Measurements from ENCODE around the gene HOXD3. TPM values are rescaled to one million over a fixed set of nuclear protein-coding genes. Genes with fewer than 3 reads are reported as not detected.

The HOXD3 gene
- total RNA-seq, 1 donor from 2014 or later = not detected

GRCh38 chr2:176186024-176186423 is 28.9 kb downstream of the HOXD3 start:
- Mint-ChIP-seq H3K27ac (ENCODE audit: unreplicated experiment) (no peak overlapping the region), H3K9me3 (ENCODE audit: low read depth) (peaks cover 10% of the 10 kb centered on the region), H3K27me3 (ENCODE audit: low read depth) (peaks cover 63% of the 10 kb centered on the region), H3K4me1 (ENCODE audit: low read depth) (peaks cover 17% of the 10 kb centered on the region), H3K36me3 (ENCODE audit: low read depth) (peaks cover 2% of the 10 kb centered on the region), H3K4me3 (ENCODE audit: unreplicated experiment) (no peak overlapping the region)
- TF ChIP-seq CTCF (IDR thresholded peaks at IDR 0.05) = no peak
- no peak for DNase-seq (ENCODE audit: low spot score)

GRCh38 chr2:176187200-176187898 is 30.2 kb downstream of the HOXD3 start:
- no peak for DNase-seq (ENCODE audit: low spot score)

GRCh38 chr2:176187899-176188773 is 31.0 kb downstream of the HOXD3 start, which contains the start of gene HOXD1:
Gene HOXD1 (plus strand): TSS chr2:176188668. CDS start chr2:176188802, 134 bp downstream.
- H3K4me1 Mint-ChIP-seq (ENCODE audit: low read depth) = peaks cover 17% of the 10 kb centered on the region
- peaks cover 72% of the 10 kb centered on the region for H3K27me3 Mint-ChIP-seq (ENCODE audit: low read depth)
- H3K4me3 Mint-ChIP-seq (ENCODE audit: unreplicated experiment) = peak within 1 kb of the TSS; percentile 62
- no peak for TF ChIP-seq CTCF (IDR thresholded peaks at IDR 0.05)
- H3K27ac Mint-ChIP-seq (ENCODE audit: unreplicated experiment) = no peak within 1 kb of the TSS
- H3K9me3 Mint-ChIP-seq (ENCODE audit: low read depth) = peaks cover 10% of the 10 kb centered on the region
- DNase-seq (ENCODE audit: low spot score) = no peak
- H3K36me3 Mint-ChIP-seq (ENCODE audit: low read depth) = peaks cover 2% of the 10 kb centered on the region

More at GRCh38 chr2:176187200-176187898, 30.2 kb downstream of the HOXD3 start:
- Mint-ChIP-seq H3K36me3 (ENCODE audit: low read depth) (peaks cover 2% of the 10 kb centered on the region), H3K27me3 (ENCODE audit: low read depth) (peaks cover 72% of the 10 kb centered on the region), H3K4me3 (ENCODE audit: unreplicated experiment) (peak overlapping the region; percentile 62), H3K27ac (ENCODE audit: unreplicated experiment) (no peak overlapping the region), H3K9me3 (ENCODE audit: low read depth) (peaks cover 10% of the 10 kb centered on the region), H3K4me1 (ENCODE audit: low read depth) (peaks cover 17% of the 10 kb centered on the region)
- TF ChIP-seq CTCF (IDR thresholded peaks at IDR 0.05) = no peak

GRCh38 chr2:176188774-176189680 is 31.9 kb downstream of the HOXD3 start:
- H3K4me3 Mint-ChIP-seq (ENCODE audit: unreplicated experiment) = peak overlapping the region; percentile 25
- H3K9me3 Mint-ChIP-seq (ENCODE audit: low read depth) = peaks cover 10% of the 10 kb centered on the region
- H3K27ac Mint-ChIP-seq (ENCODE audit: unreplicated experiment) = no peak overlapping the region
- no peak for DNase-seq (ENCODE audit: low spot score)
- peaks cover 72% of the 10 kb centered on the region for H3K27me3 Mint-ChIP-seq (ENCODE audit: low read depth)
- H3K4me1 Mint-ChIP-seq (ENCODE audit: low read depth) = peaks cover 17% of the 10 kb centered on the region
- no peak for TF ChIP-seq CTCF (IDR thresholded peaks at IDR 0.05)
- peaks cover 2% of the 10 kb centered on the region for H3K36me3 Mint-ChIP-seq (ENCODE audit: low read depth)
